Activated CD8-positive, alpha-beta T cell treated with anti-CD3 and anti-CD28 coated beads, Interleukin-2, amount 10 ng/mL, durations not matched to agents 7 days and 5 days (primary cell): ENCODE data around the gene SPDYE1. TPM values are rescaled to one million over a fixed set of nuclear protein-coding genes. Genes with fewer than 3 reads are reported as not detected.
"Not testable (repeated sequence)": the region's sequence is repeated elsewhere in the genome, so short reads cannot be mapped to it uniquely, and the experiment has no call there.

ENCODE experiments used
- ATAC-seq: fragments of 150-1000 bp; cut with Tn5 transposase; one replicate; pipeline ENCODE4 v1.10.0; 2021; ENCODE audit warnings: moderate library complexity
- CTCF ChIA-PET: fragments of 350-600 bp; sonication (Branson Sonifier 250); formaldehyde crosslinking; loops from one replicate; lab custom pipeline; 2021; ENCODE audit warnings: antibody characterized with exemption; lab: Charles Lee
- POLR2A ChIA-PET: fragments of 350-600 bp; sonication (Branson Sonifier 250); formaldehyde crosslinking; loops from one replicate; lab custom pipeline; 2021; ENCODE audit warnings: antibody characterized with exemption; lab: Charles Lee
- DNase-seq: peaks from one replicate; pipeline ENCODE4 v3.0.0-alpha.2; 2020
- H3K27ac Mint-ChIP-seq: one replicate; pipeline ENCODE4 v1.8.0; 2021; ENCODE audit warnings: mild to moderate bottlenecking, mixed read lengths
- H3K27me3 Mint-ChIP-seq: one replicate; pipeline ENCODE4 v1.8.0; 2021; ENCODE audit warnings: low read depth, mixed read lengths
- H3K36me3 Mint-ChIP-seq: one replicate; pipeline ENCODE4 v1.8.0; 2021; ENCODE audit warnings: low read depth, mixed read lengths
- H3K4me1 Mint-ChIP-seq: one replicate; pipeline ENCODE4 v1.8.0; 2021; ENCODE audit warnings: low read depth, mixed read lengths
- H3K4me3 Mint-ChIP-seq: one replicate; pipeline ENCODE4 v1.8.0; 2021; ENCODE audit warnings: mild to moderate bottlenecking, mixed read lengths
- H3K9me3 Mint-ChIP-seq: one replicate; pipeline ENCODE4 v1.8.0; 2022; ENCODE audit warnings: mixed read lengths; ENCODE audit not compliant: insufficient read depth
- total RNA-seq, 2 experiments: library from RNA; stranded (reverse); gene quantifications; one replicate each; pipeline ENCODE4 v1.2.3, GENCODE V29; 2021

The SPDYE1 gene
- total RNA-seq, 2 experiments from 2014 or later = not detected

DNA sequence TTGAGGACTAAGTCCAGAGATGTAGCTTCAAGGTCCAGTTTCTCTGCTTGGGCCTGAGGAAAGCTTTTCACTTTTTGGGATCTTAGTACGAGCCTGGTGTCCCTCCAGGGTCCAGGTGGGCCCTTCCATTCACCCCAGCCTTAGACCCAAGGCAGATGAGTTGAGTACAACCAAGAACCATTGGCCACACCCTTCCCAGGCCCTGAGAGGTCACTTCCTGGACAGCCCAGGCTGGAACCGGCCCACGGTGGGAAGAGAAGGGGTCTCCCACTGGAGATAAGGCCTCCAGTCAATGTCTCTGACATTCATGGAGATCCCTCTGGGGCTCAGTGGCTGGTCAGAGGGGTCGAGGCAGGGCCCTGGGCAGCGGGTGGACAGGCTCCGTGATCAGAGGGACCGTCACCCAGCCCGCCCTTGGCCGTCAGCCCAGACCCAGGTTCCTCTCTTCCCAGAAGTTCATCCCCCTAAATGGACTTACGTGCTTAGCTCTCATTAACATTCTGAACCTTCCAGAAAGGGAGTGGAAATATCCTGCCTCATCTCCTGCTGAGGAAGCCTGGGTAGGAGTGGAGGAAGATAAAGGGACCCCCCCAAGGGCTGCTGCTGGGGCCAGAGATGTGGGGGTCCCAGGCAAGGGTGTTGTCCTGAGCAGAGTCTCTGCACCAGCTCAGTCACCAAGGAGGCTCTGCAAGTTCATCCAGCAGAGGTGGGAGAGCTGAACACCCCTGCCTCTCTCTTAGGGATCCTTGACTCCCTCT is 22.8 kb upstream of the SPDYE1 start:
- H3K9me3 Mint-ChIP-seq, H3K4me3 Mint-ChIP-seq, POLR2A ChIA-PET, H3K27ac Mint-ChIP-seq, ATAC-seq, DNase-seq, H3K4me1 Mint-ChIP-seq, H3K36me3 Mint-ChIP-seq, CTCF ChIA-PET, H3K27me3 Mint-ChIP-seq: not testable (repeated sequence)

DNA sequence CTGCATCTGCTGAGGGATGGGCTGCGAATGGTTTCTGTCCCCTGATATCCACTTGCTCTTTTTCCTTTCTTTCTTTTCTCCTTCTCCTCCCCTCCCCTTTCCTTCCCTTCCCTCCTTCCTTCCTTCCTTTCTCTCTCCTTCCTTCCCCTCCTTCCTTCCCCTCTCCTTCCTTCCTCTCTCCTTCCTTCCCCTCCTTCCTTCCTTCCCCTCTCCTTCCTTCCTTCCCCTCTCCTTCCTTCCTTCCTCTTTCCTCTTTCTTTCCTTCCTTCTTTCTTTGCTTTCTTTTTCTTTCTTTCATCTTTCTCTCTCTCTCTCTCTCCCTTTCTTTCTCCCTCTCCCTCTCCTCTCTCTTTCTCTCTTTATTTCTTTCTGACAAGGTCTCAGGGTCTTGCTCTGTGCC is 20.2 kb upstream of the SPDYE1 start:
- Mint-ChIP-seq H3K9me3 (no peaks in the 10 kb centered on the region), H3K27me3 (no peaks in the 10 kb centered on the region), H3K4me3 (no peak overlapping the region), H3K36me3 (no peaks in the 10 kb centered on the region), H3K27ac (no peak overlapping the region), H3K4me1 (no peaks in the 10 kb centered on the region)
- CTCF ChIA-PET = no interaction called here
- POLR2A ChIA-PET = no interaction called here
- ATAC-seq (no peak), DNase-seq (no peak)

DNA sequence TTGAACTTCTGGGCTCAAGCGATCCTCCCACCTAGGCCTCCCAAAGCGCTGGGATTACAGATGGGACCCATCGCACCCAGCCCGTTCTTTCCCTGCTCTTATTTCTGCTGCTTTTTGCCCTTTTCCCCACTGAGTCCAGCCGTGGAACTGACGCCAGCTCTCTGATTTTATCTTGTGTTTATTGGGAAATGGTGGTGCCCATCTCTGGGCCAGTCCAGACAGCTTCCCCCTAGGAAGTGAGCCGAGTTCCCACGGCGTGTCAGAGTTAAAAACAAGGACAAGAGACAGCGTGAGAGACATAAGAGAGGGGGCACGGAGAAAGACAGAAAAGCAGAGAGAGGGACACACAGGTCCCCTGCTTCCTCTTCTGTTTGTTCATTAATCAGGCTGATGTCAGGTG is 19.6 kb upstream of the SPDYE1 start:
- H3K9me3 Mint-ChIP-seq, H3K36me3 Mint-ChIP-seq, H3K4me3 Mint-ChIP-seq, ATAC-seq, H3K27me3 Mint-ChIP-seq, H3K4me1 Mint-ChIP-seq, DNase-seq, POLR2A ChIA-PET, CTCF ChIA-PET, H3K27ac Mint-ChIP-seq: not testable (repeated sequence)

DNA sequence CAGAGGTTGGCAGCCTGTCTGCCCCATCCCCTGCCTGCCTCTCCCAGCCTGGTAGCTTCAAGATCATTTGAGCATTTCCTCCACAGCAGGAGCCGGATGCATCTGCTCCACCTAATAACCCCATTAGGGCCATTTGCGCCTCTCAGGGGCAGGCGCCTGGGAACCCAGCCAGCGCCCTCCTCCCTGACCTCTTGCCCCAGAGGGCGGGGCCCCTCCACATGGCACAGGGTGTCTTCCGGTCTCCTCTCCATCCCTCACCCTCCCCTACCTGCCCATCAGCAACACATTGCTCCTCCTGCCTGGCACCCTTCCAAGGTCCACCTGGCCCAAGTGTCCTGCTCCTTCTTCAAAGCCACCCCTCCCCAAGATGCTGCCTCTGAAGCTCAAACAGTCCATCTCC is 14.8 kb upstream of the SPDYE1 start:
- ATAC-seq, H3K27me3 Mint-ChIP-seq, H3K4me3 Mint-ChIP-seq, H3K36me3 Mint-ChIP-seq, H3K4me1 Mint-ChIP-seq, DNase-seq, CTCF ChIA-PET, POLR2A ChIA-PET, H3K27ac Mint-ChIP-seq, H3K9me3 Mint-ChIP-seq: not testable (repeated sequence)

DNA sequence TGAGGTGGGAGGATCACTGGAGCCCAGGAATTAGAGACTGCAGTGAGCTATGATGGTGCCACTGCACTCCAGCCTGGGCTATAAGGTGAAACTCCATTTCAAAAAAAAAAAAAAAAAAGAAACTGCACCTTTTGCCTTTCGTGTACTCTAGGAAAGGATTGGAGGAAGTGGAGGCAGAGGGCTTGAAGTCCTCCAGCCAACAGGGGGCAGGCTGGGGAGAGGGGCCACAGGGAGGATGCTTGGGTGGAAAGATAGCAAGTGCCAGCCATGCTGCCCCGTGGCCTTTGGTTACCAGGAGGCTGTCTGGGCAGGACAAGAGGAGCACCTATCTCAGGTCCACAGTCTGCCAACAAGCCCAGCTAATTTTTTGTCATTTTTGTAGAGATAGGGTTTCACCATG is 14.0 kb upstream of the SPDYE1 start:
- ATAC-seq, DNase-seq, H3K4me1 Mint-ChIP-seq, POLR2A ChIA-PET, H3K27ac Mint-ChIP-seq, H3K36me3 Mint-ChIP-seq, H3K9me3 Mint-ChIP-seq, H3K4me3 Mint-ChIP-seq, CTCF ChIA-PET, H3K27me3 Mint-ChIP-seq: not testable (repeated sequence)

DNA sequence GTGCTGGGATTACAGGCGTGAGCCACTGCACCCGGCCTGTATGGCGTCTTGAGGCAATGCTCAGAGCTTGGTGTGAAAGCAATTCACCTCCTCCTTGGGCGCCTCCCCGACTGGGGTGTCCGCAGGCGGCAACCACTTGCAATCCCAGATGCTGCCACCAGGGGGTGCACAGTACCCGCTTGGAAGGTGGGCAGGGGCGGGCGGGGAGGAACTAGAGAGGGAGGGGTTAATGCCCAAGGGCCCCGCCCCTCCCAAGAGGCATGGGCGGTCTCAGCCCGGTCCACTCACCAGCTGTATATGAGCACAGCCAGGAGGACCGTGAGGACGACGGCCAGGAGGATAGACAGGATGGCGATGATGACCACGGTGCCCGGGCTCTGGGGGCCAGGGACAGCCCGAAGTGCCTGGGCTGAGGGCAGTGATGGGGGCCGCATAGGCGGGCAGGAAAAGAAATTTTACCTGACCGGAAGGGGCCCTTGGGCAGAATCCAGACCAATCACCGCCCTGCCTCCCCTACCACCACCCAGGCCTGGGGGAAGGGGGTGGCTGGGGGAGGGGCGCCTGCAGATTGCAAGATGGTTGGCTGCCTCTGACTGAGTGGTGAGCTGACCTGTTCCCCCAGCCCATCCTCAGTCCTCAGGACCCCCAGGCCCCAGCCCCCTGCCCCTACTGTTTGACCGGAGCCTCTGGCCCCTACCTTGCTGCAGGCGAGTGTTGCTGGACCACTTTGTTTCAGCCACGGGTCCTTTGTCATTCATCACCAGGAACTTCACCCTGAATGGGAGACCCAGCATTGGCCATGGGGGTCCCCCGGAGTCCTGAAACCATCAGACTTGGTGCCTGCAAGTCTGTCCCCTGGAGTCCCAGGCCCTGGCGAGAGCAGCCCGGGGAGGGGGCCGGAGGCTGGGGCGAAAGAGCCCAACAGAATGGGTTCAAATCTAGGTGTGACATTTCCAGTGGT is 11.5 kb upstream of the SPDYE1 start:
- H3K27ac Mint-ChIP-seq = peak overlapping the region; percentile 44
- CTCF ChIA-PET, H3K4me1 Mint-ChIP-seq, H3K36me3 Mint-ChIP-seq, H3K4me3 Mint-ChIP-seq, H3K9me3 Mint-ChIP-seq, POLR2A ChIA-PET, H3K27me3 Mint-ChIP-seq: not testable (repeated sequence)
- peak; percentile 86 for DNase-seq
- ATAC-seq = peak; percentile 89

DNA sequence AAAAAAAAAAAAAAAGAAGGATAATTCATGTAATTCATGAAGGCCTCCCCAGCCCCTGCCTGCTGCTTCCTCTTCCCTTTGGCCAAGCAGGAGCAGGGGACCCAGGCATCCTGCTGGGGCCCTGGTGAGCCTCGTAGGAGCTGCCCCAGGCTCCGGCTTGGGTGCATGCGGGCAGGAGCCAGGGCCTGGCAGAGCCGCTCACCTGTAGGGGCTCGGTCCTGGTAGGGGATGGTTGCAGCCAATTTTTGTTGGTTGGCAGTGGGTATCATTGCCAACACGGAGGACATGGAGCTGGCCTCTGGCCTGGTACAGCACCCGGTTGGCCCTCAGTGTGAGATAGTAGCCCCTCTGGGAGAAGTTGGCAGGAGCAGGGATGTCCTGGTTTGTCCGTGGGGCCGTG is 10.2 kb upstream of the SPDYE1 start:
- H3K9me3 Mint-ChIP-seq, DNase-seq, H3K27ac Mint-ChIP-seq, H3K36me3 Mint-ChIP-seq, CTCF ChIA-PET, ATAC-seq, H3K27me3 Mint-ChIP-seq, H3K4me1 Mint-ChIP-seq, H3K4me3 Mint-ChIP-seq, POLR2A ChIA-PET: not testable (repeated sequence)

DNA sequence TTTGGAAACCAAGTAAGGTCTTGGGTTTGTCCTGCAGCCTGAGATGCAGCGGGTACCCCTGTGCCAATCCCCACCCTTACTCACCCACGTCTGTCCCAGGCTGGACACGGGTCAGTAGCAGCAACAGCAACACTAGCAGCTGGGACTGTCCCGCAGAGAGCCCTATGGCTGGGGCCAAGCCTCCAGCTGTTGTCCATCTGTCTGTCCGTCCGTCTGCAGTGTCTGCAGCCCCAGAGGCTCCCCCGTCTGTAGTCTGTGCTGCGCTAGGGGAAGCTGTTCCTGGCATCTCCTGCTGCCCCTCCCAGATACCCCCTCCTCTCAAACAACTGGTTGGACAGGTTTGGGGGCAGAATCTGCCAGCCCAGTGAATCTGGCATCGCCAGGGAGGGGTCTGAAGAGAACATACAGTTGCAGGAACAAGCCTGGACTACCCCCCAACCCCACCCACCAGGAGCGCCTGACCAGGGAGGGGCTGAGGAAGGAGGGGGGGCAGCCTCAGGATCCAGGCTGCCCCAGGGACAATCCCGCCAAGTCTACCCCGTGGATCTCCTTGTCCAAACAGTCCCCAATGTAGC is 7.6 kb upstream of the SPDYE1 start:
- ATAC-seq, H3K9me3 Mint-ChIP-seq, H3K27me3 Mint-ChIP-seq, H3K36me3 Mint-ChIP-seq, H3K4me1 Mint-ChIP-seq, POLR2A ChIA-PET, DNase-seq, H3K4me3 Mint-ChIP-seq, CTCF ChIA-PET, H3K27ac Mint-ChIP-seq: not testable (repeated sequence)

DNA sequence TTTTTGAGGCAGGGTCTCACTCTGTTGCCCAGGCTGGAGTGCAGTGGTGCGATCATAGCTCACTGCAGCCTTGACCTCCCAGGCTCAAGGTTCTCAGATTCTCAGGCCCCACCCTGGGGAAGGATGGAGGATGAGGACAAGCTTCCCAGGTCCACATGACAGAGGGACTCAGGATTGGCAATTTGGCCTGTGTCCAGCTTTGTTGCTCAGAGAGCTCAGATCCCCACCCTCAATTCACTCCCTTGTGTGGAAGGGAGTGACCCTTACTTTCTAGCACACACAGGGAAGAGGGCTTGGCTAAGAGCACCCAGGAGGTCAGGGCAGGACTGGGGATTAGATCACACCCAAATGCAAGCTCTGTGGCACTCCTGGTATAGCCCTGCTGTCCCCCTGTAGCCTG is 6.9 kb upstream of the SPDYE1 start:
- H3K9me3 Mint-ChIP-seq, DNase-seq, ATAC-seq, POLR2A ChIA-PET, H3K4me1 Mint-ChIP-seq, H3K36me3 Mint-ChIP-seq, H3K4me3 Mint-ChIP-seq, H3K27me3 Mint-ChIP-seq, CTCF ChIA-PET, H3K27ac Mint-ChIP-seq: not testable (repeated sequence)

DNA sequence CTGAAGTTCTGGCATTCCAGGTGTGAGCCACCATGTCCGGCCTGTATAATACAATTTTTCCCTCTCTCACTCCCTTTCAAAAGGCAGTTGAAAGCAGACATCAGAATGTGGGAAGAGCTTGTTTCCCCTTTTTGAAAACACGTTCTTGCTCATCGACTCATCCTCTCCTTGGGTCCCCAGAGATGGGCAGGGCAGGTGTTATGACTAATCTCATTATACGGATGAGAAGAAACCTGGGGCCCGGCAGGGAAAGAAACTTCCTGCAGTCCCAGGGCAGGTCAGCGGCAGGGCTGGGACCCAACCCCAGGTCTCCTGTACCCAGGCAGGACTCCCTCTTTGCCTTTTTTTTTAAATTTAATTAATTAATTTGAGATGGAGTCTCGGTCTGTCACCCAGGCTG is 4.8 kb upstream of the SPDYE1 start:
- H3K27ac Mint-ChIP-seq, H3K9me3 Mint-ChIP-seq, H3K36me3 Mint-ChIP-seq, H3K27me3 Mint-ChIP-seq, H3K4me3 Mint-ChIP-seq, H3K4me1 Mint-ChIP-seq, ATAC-seq, POLR2A ChIA-PET, DNase-seq, CTCF ChIA-PET: not testable (repeated sequence)

DNA sequence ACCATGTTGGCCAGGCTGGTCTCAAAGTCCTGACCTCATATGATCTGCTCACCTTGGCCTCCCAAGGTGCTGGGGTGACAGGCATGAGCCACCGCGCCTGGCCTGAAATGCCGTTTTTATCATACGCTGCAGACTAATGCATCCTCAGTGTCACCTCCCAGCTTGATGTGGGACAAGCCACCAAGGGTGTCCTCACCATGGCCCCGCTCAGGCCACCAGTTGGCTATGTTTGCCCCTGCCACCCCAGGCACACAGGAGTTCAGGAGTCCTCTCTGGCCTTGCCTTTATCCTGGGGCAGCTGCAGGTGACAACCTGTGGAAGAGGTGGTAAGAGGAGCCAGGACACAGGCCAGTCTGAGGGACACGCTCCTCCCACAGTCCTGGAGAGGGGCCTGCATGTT is 3.0 kb upstream of the SPDYE1 start:
- H3K4me1 Mint-ChIP-seq, POLR2A ChIA-PET, CTCF ChIA-PET, H3K27me3 Mint-ChIP-seq, DNase-seq, H3K4me3 Mint-ChIP-seq, ATAC-seq, H3K9me3 Mint-ChIP-seq, H3K36me3 Mint-ChIP-seq, H3K27ac Mint-ChIP-seq: not testable (repeated sequence)

DNA sequence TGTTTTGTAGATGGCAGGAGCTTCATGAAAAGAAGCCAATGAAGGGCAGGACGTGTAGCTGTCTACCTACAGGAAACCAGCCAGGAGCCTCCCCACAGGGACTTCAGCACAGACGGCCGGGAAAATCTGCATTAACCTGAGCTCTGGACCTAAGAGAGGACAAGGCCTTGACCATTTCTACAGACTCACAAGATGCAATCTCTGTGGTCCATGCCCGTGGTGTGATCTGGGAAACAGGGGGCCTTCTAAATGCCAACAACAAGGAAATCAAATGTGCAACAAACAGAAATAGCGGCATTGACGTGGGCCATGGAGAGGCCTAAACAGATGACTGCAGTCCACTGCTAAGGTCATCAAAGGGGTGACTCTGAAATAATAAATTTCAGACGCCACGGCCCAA is 14.4 kb downstream of the SPDYE1 start:
- POLR2A ChIA-PET, H3K36me3 Mint-ChIP-seq, DNase-seq, H3K4me1 Mint-ChIP-seq, H3K27me3 Mint-ChIP-seq, H3K4me3 Mint-ChIP-seq, H3K9me3 Mint-ChIP-seq, ATAC-seq, CTCF ChIA-PET, H3K27ac Mint-ChIP-seq: not testable (repeated sequence)
